WERI-Rb-1 (cell line): ENCODE results near the gene KCNH8.

Experiments used
- DNase-seq: peaks from one replicate; pipeline ENCODE4 v3.0.0-alpha.2; 2020
- H3K27ac ChIP-seq: fragments of 250-450 bp; sonication (Bioruptor Pico); 2 replicates; pipeline ENCODE4 v1.5.1; 2020; ENCODE audit warnings: mild to moderate bottlenecking, moderate library complexity
- H3K27me3 ChIP-seq: fragments of 250-450 bp; sonication (Bioruptor Pico); 2 replicates; pipeline ENCODE4 v1.5.1; 2021; ENCODE audit warnings: mild to moderate bottlenecking, low read depth, moderate library complexity; ENCODE audit not compliant: insufficient read depth, severe bottlenecking
- H3K36me3 ChIP-seq: fragments of 250-450 bp; sonication (Bioruptor Pico); 2 replicates; pipeline ENCODE4 v1.5.1; 2020; ENCODE audit warnings: mild to moderate bottlenecking, moderate library complexity
- H3K4me3 ChIP-seq: 2 replicates; pipeline ENCODE4 v1.5.1; 2011; ENCODE audit warnings: low read depth, mild to moderate bottlenecking, control low read depth, low read length
- H3K9me3 ChIP-seq: fragments of 250-450 bp; sonication (Bioruptor Pico); 2 replicates; pipeline ENCODE4 v1.5.1; 2021; ENCODE audit warnings: mild to moderate bottlenecking, moderate library complexity; ENCODE audit not compliant: severe bottlenecking
- TF ChIP-seq, protein P1 (sequence below): IDR thresholded peaks from 2 replicates; pipeline ENCODE4 v1.5.1; 2011; ENCODE audit warnings: low read depth, mild to moderate bottlenecking, control low read depth, inconsistent platforms, low read length

KCNH8 gene

DNA sequence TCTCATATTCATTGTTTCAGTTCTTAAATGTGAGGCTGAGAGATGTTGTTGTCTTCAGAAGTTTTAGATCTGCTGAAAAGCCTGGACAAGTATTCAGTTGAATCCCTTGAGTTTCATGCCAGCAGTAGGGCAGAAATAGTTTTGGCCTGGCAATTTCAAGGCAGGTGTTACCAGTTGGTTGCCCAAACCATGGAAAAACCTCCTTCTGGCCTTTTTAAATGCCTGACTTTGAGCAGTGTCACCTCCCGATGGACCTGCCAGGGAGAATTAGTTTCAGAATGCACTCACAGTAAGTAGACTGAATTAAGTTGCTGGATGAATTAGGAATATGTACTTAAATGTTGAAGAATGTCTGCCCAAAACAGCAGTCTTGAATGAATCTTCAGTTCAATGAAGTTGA, 383.1 kb downstream of the KCNH8 start:
- H3K4me3 ChIP-seq = no peak overlapping the region
- DNase-seq = no peak
- no peak overlapping the region for H3K27ac ChIP-seq
- TF ChIP-seq, protein P1, sequence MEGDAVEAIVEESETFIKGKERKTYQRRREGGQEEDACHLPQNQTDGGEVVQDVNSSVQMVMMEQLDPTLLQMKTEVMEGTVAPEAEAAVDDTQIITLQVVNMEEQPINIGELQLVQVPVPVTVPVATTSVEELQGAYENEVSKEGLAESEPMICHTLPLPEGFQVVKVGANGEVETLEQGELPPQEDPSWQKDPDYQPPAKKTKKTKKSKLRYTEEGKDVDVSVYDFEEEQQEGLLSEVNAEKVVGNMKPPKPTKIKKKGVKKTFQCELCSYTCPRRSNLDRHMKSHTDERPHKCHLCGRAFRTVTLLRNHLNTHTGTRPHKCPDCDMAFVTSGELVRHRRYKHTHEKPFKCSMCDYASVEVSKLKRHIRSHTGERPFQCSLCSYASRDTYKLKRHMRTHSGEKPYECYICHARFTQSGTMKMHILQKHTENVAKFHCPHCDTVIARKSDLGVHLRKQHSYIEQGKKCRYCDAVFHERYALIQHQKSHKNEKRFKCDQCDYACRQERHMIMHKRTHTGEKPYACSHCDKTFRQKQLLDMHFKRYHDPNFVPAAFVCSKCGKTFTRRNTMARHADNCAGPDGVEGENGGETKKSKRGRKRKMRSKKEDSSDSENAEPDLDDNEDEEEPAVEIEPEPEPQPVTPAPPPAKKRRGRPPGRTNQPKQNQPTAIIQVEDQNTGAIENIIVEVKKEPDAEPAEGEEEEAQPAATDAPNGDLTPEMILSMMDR = no peak
- H3K9me3 ChIP-seq = no peaks in the 10 kb centered on the region
- H3K36me3 ChIP-seq = no peaks in the 10 kb centered on the region
- no peaks in the 10 kb centered on the region for H3K27me3 ChIP-seq

DNA sequence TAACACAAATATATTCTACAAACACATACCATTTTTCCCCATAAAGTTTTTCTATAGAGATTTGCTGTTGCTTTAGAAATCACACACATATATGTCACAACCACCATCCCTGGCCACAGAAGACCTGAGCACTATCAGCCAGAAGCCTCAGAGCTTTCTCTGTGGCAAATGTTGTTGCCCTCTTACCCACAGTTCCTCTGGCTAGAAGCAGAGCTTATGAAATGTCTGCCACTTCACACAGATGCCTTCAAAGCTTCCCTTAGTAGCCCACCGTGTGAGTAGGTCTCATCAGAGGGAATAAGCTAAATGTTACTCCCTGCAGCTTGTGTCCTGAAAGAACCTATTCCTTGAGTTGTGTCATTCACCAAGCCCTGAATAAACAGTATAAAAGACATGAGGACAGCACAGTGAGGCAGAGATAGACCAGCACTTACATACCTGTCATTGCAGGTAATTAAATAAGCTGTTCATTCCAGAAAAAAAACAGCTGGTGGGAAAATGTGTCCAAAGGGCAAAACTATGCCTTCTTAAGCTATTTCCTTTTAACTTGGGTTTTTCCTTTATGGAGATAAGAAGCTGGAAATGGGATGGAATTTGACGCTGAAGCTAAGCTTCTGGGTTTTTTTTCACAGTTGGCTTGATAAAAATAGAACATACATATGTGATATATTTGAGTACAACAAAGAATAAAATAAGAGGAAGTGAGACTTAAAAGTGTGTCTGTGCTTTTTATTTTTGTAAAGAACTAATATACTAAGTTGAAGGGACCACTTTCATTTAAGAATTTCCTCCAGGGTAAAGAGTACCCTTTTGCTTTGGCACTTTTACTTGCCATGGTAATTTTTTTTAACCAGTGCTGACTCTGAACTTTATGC, 391.4 kb downstream of the KCNH8 start:
- Histone ChIP-seq H3K27me3 (no peaks in the 10 kb centered on the region), H3K9me3 (no peaks in the 10 kb centered on the region), H3K4me3 (no peak overlapping the region), H3K27ac (no peak overlapping the region), H3K36me3 (no peaks in the 10 kb centered on the region)
- no peak for DNase-seq
- TF ChIP-seq, protein P1 = no peak

DNA sequence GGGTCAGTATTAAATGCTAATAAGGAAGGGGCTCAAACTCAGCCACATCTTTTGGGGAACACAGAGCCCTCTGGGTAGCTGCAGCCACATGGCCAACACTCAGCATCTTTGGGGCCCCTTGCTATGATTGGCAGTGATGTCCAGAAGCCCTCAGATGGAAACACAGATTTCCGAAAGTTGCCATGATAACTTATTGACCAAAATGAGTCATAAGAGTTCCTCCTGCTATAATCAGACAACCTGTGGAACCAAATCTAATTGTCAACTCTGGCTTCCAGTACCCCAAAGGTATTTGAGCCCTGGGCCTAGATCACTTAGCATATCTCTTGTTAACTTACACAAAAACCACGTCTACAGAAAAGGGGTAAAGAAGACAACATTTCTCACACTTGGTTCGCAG, 392.2 kb downstream of the KCNH8 start:
- Histone ChIP-seq H3K27me3 (no peaks in the 10 kb centered on the region), H3K36me3 (no peaks in the 10 kb centered on the region), H3K4me3 (no peak overlapping the region), H3K27ac (no peak overlapping the region), H3K9me3 (no peaks in the 10 kb centered on the region)
- no peak for DNase-seq
- TF ChIP-seq, protein P1 = no peak

DNA sequence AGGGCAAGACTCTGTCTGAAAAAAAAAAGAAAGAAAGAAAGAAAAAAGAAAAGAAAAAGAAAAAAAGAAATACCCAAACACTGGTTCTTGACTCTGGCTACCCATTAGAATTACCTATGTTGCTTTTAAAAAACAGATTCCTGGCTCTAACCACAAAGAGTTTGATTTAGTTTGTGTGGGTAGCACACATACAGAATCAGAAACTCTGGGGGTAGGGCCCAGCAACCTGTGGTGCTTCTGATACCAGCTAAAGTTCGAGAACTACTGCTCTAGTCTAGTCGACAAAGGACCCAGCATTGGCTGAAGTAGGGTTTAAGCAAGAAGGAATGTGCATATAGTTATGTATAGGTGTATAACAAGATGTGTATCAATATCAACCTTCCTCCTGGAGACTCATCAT, 393.0 kb downstream of the KCNH8 start:
- Histone ChIP-seq H3K9me3 (no peaks in the 10 kb centered on the region), H3K27ac (no peak overlapping the region), H3K27me3 (no peaks in the 10 kb centered on the region), H3K36me3 (no peaks in the 10 kb centered on the region), H3K4me3 (no peak overlapping the region)
- TF ChIP-seq, protein P1 = no peak
- DNase-seq = no peak

DNA sequence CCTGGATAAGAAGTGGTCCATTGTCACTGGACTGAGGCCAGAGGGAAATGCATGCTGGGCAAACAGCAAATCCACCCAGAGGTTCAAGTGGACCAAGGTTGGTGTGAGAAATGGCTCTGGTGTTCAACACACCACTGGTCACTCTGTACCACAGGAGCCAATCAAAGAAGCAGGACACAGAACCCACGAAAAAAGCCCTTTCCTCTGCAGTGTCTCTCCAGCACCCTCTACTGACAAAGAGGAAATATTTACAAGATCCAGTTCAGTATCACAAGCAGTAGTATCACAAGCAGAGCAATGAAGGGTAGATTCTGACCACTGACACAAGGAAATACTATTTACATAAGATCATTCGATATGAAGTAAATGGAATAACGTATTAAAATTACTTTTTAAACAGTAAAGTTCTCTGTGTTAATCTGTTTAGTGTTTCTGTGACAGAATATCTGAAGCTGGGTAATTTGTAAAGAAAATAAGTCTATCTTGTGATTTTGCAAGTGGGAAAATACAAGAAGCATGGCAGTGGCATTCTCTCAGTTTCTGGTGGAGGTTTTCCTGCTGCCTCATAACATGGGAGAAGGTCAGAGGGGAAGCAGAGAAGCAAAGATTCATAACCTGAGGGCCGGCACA, 395.0 kb downstream of the KCNH8 start:
- DNase-seq = peak; percentile 50
- H3K4me3 ChIP-seq = no peak overlapping the region
- TF ChIP-seq, protein P1 = peak; percentile 75
- H3K27ac ChIP-seq = no peak overlapping the region
- no peaks in the 10 kb centered on the region for H3K27me3 ChIP-seq
- no peaks in the 10 kb centered on the region for H3K9me3 ChIP-seq
- no peaks in the 10 kb centered on the region for H3K36me3 ChIP-seq
